ENCODE results near the gene MAPK1IP1L.

DNA sequence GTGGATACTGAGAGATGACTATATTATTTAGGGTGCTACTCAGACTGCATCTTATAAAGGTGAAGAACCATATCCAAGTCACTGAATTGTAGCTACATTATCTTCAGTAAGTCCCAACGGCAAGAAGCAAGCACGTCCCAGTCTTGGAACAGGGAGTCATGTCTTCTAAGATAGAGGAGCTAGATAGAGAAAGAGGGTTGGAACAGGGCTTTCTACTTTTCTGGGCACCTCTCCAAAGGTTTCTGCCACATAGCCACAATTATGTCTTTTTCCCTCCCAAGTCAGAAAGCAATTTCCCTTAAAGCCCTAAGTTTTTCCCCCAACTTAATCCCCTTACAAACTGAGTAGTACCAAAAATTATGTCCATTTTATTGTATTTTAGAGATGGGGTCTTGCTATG, 22.4 kb downstream of the MAPK1IP1L start:
- TF ChIP-seq POLR2A (IDR thresholded peaks at IDR 0.05; ENCODE audit: low read depth, low read length) (no peak), TAF1 (IDR thresholded peaks at IDR 0.05; ENCODE audit: borderline replicate concordance, low read depth, low read length) (no peak)

Data from GM12892 (cell line).